SKM-1 (cell line): ENCODE measurements around the gene RNF112.
A peak's percentile ranks its signal among the peaks of the same experiment; 100 is the strongest.
"Not testable (repeated sequence)": the region's sequence is repeated elsewhere in the genome, so short reads cannot be mapped to it uniquely, and the experiment has no call there.

Experiments used
- DNase-seq: peaks from one replicate; lab custom pipeline; 2025; ENCODE audit not compliant: unreplicated experiment; lab: John Stamatoyannopoulos, UW

Gene RNF112

DNA sequence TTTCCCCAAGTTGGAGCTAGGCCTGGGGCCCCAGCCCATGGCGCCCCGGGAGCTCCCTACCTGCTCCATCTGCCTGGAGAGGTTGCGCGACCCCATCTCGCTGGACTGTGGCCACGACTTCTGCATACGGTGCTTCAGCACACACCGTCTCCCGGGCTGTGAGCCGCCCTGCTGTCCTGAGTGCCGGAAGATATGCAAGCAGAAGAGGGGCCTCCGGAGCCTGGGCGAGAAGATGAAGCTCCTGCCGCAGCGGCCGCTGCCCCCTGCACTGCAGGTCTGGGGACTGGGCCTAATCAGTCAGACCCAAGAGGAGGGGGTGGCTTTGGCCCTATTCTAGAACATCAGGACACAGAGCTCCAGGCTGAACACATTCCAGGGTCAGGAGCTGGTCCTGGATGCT is 1.5 kb downstream of the RNF112 start:
- DNase-seq, result no peak

DNA sequence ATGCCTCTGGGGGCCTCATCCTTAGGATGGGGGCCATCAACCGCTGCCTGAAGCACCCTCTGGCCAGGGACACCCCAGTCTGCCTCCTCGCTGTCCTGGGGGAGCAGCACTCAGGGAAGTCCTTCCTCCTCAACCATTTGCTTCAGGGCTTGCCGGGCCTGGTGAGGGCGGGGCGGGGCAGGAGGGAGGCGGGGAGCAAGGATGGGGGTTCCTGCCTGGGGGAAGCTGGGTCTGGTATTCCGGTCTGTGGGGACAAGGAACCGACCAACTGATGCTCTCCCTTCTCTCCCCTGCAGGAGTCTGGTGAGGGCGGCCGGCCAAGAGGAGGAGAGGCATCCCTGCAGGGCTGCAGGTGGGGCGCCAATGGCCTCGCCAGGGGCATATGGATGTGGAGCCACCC is 2.0 kb downstream of the RNF112 start:
- no peak for DNase-seq

DNA sequence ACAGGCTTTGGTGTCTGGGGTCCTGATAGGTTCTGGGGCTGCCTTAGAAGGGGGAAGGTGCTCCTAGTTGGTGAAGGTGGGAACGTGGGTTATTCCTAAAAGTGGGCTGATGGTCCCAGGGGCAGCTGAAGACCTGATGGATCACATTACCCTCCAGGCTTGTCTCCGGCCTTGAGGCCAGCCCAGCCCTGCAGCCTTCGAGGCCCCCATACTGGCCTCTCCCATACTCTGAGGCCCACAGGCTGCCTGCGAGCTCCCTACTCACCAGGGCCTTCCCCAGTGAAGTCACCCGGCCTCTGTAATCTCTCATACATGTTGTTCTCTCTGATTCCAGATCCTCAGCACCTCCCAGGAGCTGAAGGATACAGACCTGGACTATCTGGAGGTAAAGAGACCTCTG is 2.7 kb downstream of the RNF112 start:
- DNase-seq, result no peak

DNA sequence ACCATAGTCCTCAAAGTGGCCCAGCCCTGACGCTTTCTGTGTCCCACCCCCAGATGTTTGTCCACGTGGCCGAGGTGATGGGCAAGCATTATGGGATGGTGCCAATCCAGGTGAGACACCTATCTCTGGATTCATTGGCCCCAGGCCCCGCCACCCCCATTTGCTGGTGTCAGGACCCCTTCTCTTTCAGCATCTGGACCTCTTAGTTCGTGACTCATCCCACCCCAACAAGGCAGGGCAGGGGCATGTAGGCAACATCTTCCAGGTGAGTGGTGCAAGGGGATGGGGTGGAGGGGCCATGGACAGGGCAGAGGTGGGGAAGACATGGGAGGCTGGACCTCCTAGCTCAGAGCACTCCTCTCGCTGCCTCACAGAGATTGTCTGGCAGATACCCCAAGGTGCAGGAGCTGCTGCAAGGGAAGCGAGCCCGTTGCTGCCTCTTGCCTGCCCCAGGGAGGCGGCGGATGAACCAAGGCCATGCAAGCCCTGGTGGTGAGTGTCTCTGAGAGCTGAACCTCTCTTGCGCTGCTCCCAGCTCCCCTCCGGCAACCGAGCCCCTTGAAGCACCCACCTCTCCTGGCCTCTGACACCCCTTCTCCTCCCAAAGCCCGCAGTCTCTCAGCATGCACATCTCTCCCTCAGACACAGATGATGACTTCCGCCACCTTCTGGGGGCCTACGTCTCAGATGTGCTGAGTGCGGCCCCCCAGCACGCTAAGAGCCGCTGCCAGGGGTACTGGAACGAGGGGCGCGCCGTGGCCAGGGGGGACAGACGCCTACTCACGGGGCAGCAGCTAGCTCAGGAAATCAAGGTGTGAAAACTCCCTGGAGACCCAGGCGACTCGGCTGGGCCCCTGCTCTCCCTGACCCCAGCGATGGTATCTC is 3.6 kb downstream of the RNF112 start:
- no peak for DNase-seq

- no peak for DNase-seq
Measured at GRCh38 chr17:19415311-19415710, 4.3 kb downstream of the RNF112 start.

DNA sequence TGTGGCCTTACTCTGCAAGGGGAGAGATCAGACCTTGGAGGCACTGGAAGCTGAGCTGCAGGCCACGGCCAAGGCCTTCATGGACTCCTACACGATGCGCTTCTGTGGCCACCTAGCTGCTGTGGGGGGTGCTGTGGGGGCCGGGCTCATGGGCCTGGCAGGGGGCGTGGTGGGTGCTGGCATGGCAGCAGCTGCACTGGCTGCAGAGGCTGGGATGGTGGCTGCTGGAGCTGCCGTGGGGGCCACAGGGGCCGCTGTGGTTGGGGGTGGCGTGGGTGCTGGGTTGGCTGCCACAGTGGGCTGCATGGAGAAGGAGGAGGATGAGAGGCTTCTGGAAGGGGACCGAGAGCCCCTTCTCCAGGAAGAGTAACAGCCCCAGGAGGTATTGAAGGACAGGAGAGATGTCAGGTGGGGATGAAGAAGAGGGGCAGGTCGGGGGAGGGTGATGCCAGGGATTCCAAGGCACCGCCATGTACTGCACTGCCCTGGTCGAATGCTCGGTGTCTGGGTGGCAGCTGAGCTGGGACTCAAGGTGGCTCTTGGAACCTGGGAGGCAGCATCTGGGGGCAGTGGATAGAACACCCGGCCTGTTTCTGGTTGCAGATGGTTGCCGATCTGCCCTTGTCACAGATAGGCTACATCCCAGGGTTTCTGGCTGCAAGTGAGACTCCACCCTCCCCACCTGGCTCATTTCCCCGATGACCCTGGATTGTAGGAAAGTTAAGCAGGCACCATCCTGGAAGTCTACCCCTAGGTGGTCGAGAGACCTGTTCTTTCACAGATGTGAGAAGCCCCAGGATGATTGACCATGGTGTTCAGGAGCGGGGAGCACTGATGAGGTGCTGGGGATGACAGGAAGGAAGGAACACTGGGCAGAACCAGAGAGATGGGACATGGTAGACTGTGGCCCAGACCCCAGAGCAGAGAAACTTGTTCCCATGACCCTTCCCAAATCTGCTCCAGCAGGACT is 5.1 kb downstream of the RNF112 start:
- no peak for DNase-seq

- no peak for DNase-seq
Measured at GRCh38 chr17:19417611-19418010, 6.6 kb downstream of the RNF112 start.

DNA sequence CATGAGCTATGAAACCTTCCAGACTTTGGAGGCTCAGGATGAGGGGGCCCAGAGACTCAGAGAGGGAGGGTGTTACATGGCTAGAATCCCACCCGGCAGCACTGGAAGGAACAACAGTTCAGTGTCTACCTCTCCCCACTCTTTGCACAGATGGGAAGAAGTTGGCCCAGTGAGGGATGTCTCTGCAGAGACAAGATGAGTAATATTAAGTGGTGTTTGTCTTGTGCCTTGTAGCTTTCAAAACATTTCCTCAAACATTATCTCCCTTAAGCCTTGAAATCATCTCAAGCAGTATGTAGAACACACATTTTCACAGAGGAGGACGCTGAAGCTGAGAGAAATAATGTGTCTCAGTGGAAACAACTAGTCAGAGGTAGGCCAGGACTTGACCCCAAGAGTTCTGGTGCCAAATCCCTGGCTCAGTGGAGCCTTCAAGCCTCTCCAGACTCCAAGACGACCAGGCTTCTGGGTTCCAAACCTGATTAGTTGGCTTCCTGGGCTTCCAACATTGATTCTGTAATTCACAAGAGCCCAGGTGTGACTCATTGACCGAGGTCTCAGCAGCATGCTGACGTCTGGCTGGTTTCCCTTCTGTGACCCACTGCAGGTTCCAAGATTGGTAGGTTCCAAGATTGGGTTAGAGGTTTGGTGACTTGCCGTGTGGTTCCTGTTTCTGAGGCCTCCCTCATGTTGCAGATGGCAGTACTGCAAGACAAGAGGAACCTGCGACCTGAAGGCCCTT is 7.4 kb downstream of the RNF112 start:
- DNase-seq, result peak; percentile 46

DNA sequence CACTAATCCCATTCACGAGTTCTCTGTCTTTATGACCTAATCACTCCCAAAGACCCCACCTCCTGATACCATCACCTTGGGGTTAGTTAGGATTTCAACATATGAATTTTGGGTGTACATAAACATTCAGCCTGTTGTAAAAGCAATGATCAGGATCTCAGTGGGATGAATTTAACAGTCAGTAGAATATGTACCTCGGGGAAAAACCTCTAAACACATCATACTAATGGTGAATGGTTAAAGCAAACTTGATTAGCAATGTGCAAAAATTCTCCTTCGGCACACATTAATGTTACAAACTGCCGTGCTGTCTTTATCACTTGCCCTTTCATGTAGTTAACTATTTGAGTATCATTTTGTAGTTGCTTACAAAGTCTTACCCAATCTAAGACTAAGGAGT is 10.2 kb downstream of the RNF112 start:
- no peak for DNase-seq

- no peak for DNase-seq
Measured at GRCh38 chr17:19421926-19422325, 10.9 kb downstream of the RNF112 start.

DNA sequence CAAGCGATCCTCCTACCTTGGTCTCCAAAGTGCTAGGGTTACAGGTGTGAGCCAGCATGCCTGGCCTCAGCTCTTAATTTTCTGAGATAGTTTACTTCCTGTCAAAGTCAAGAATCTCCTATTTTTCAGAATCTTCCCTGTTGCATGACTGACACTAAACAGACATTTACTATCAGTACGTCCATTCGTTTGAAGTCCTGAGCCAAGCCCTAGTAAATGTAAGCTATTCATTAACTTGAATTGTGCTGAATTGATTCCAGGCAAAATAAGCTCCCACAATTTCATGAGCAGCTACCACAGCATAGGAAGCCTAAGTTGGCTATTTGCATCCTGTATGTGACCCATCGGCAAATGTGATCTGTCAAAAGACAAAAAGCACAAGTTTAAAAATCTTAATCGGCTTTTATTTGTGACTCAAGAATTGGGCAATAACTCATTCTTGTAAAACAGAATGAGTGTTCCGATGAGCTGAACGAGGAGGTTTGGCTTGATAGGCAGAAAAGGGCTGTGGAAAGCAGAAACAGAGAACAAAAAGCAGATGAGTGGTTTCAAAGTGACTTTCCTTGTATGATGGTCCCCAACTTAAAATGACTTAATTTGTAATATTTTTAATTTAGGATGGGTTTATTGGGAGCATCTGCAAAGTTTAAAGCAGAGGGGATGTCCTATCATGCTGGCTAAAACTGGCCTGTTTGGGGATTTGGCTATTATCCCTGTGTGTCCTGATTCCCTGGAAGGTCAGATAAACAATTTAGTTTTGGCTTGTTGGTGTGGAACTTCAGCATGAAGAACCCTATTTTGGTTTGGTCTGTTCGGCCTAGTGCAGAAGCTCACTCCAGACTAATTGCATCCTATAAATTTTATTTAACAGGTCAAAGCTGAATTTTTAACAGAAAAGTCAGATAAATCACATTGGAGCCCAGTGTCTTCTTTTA is 14.2 kb downstream of the RNF112 start:
- no peak for DNase-seq

- DNase-seq, result no peak
Measured at GRCh38 chr17:19426631-19427030, 15.6 kb downstream of the RNF112 start.

DNA sequence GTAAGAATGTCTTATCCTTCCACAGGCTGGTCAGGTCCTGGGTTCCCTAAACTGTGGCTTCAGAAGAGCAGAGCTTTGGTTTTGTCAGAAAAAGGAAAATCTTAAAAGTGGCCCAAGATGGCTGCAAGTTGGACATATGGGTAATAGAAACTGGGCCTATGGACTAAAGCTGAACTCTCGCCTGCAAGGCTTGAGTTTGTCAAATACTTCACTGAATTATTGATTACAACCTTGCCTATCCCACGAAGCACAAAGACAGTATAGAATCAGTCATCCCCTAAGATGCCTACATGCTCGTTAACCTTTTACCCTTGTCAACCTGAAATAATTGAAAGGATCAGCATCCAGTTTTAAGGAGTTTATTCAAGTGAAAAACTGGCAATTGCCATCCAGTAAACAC is 20.7 kb downstream of the RNF112 start:
- no peak for DNase-seq

DNA sequence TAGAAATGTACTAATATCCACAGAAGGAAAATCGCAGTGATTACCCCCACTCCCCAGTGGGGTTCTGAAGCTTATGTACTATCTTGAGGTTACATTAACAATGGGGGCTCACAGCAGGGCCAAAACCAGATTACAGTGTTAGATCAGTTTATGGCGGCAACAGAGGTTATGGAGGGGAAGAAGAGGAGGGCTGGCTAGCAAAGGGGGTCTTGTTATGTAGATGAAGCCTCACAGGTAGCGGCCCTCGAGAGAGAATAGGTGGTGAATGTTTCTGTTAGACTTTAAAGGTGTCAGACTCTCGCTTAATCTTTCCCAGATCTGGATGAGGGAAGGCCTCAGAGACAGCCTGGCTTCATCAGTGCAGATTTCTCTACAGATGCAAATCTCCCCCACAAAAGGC is 22.2 kb downstream of the RNF112 start:
- DNase-seq, result no peak

GRCh38 chr17:19433727-19434340 is 22.8 kb downstream of the RNF112 start:
- DNase-seq, result no peak

GRCh38 chr17:19440421-19440820 is 29.4 kb downstream of the RNF112 start:
- DNase-seq, result no peak

DNA sequence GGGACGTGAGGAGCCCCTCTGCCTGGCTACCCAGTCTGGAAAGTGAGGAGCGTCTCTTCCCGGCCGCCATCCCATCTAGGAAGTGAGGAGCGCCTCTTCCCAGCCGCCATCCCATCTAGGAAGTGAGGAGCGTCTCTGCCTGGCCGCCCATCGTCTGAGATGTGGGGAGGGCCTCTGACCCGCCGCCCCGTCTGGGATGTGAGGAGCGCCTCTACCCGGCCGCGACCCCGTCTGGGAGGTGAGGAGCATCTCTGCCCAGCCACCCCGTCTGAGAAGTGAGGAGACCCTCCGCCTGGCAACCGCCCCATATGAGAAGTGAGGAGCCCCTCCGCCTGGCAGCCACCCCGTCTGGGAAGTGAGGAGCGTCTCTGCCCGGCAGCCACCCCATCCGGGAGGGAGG is 30.3 kb downstream of the RNF112 start:
- DNase-seq, result not testable (repeated sequence)

- no peak for DNase-seq
Measured at GRCh38 chr17:19442731-19443130, 31.7 kb downstream of the RNF112 start.

DNA sequence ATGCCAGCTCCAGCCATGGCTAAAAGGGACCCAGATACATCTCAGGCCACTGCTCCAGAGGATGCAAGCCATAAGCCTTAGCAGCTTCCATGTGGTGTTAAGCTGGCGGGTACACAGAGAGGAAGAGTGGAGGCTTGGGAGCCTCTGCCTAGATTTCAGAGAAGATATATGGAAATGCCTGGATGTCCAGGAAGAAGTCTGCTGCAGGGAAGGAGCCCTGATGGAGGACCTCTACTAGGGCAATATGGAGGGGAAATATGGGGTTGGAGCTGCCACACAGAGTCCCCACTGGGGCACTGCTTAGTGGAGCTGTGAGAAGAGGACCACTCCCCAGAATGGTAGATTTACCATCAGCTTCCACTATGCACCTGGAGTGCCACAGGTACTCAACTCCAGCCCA is 32.1 kb downstream of the RNF112 start:
- no peak for DNase-seq

- no peak for DNase-seq
Measured at GRCh38 chr17:19445105-19445504, 34.1 kb downstream of the RNF112 start.
